IMR-90 (cell line): ENCODE results near the gene CASP8.
"Not testable (repeated sequence)": the region's sequence is repeated elsewhere in the genome, so short reads cannot be mapped to it uniquely, and the experiment has no call there.

Experiments
- BHLHE40 ChIP-seq: fragments of 150-350 bp; IDR thresholded peaks from 2 replicates; pipeline ENCODE4 v1.6.1; 2016; ENCODE audit warnings: mild to moderate bottlenecking, low read depth, low read length
- CTCF ChIP-seq: conservative IDR thresholded peaks from 2 replicates; pipeline ENCODE4 v1.5.1; 2012; ENCODE audit warnings: mild to moderate bottlenecking, low read depth, low read length, improper control_type of control experiment
- MAFK ChIP-seq: IDR thresholded peaks from 2 replicates; pipeline ENCODE4 v1.6.1; 2012; ENCODE audit warnings: low read depth, low read length, improper control_type of control experiment
- MXI1 ChIP-seq: IDR thresholded peaks from 2 replicates; pipeline ENCODE4 v1.6.1; 2012; ENCODE audit warnings: low read depth, mild to moderate bottlenecking, low read length, moderate library complexity, borderline replicate concordance
- POLR2A ChIP-seq: IDR thresholded peaks from 2 replicates; pipeline ENCODE4 v1.6.1; 2012; ENCODE audit warnings: mild to moderate bottlenecking, low read depth, low read length
- RAD21 ChIP-seq: IDR thresholded peaks from 2 replicates; pipeline ENCODE4 v1.6.1; 2012; ENCODE audit warnings: low read length, improper control_type of control experiment
- SMC3 ChIP-seq: fragments of 150-350 bp; IDR thresholded peaks from 2 replicates; pipeline ENCODE4 v1.6.1; 2016; ENCODE audit warnings: low read depth, mild to moderate bottlenecking, antibody characterized with exemption, low read length, moderate library complexity

GRCh38 chr2:201239167-201239935 is 21.0 kb upstream of the CASP8 start:
- TF ChIP-seq BHLHE40, POLR2A, CTCF, RAD21, MXI1, MAFK, SMC3: not testable (repeated sequence)
